Loucy (cell line): ENCODE measurements around the gene ARHGAP42.

Source experiments
- CTCF ChIP-seq: fragments of 200-600 bp; sonication (generic); conservative IDR thresholded peaks from 2 replicates; pipeline ENCODE4 v1.5.1; 2014; ENCODE audit warnings: mild to moderate bottlenecking, antibody characterized with exemption, low read length
- EZH2phosphoT487 ChIP-seq: fragments of 200-600 bp; IDR thresholded peaks from 2 replicates; pipeline ENCODE4 v1.6.1; 2018; ENCODE audit warnings: antibody characterized with exemption, mild to moderate bottlenecking, moderate library complexity, borderline replicate concordance

- no peak for TF ChIP-seq CTCF
- TF ChIP-seq EZH2phosphoT487: no peak
Observed at GRCh38 chr11:100941033-100941432, 253.9 kb downstream of the ARHGAP42 start.
